GM10248 (cell line): ENCODE data around the gene TPCN2.

Experiments
- CTCF ChIA-PET: fragments of 300-600 bp; sonication (Branson Sonifier 250); formaldehyde crosslinking; extraction: SDS; loops from one replicate; lab custom pipeline; 2021; ENCODE audit warnings: antibody characterized with exemption; lab: Yijun Ruan, JAX
- POLR2A ChIA-PET: fragments of 350-650 bp; sonication (Branson Sonifier 250); formaldehyde crosslinking; extraction: SDS; loops from one replicate; lab custom pipeline; 2020; ENCODE audit warnings: antibody characterized with exemption; lab: Yijun Ruan, JAX
- DNase-seq: peaks from one replicate; pipeline ENCODE4 v3.0.0; 2012; ENCODE audit errors: extremely low spot score
- CTCF ChIP-seq: IDR thresholded peaks from 2 replicates; pipeline ENCODE4 v1.5.1; 2012; ENCODE audit warnings: mild to moderate bottlenecking, low read depth; ENCODE audit errors: extremely low read depth, missing control alignments, control extremely low read depth

TPCN2 gene

GRCh38 chr11:69005631-69006368 is 42.9 kb upstream of the TPCN2 start:
- no peak for DNase-seq
- CTCF ChIA-PET, result no interaction called here
- POLR2A ChIA-PET, result no interaction called here
- no peak for TF ChIP-seq CTCF

DNA sequence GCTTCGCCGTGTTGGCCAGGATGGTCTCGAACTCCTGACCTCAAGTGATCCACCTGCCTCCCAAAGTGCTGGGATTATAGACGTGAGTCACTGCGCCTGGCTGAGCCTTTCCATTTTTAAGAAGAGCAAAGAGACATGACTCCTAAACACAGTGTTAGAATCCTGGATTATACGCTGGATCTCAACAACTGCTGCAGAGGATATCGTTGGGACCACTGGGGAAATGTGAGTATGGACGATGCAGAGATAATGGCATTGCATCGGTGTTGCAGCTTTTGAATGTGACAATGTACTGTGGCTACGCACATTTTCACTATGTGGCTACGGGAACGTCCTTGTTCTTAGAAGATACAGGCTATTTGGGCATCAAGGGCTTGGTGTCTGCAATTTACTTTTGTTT is 41.9 kb upstream of the TPCN2 start:
- DNase-seq, result no peak
- CTCF ChIA-PET, result no interaction called here
- no peak for TF ChIP-seq CTCF
- POLR2A ChIA-PET, result no interaction called here

- POLR2A ChIA-PET, result no interaction called here
- no peak for TF ChIP-seq CTCF
- CTCF ChIA-PET, result no interaction called here
- DNase-seq, result no peak
Measured at GRCh38 chr11:69007975-69008381, 40.8 kb upstream of the TPCN2 start.

DNA sequence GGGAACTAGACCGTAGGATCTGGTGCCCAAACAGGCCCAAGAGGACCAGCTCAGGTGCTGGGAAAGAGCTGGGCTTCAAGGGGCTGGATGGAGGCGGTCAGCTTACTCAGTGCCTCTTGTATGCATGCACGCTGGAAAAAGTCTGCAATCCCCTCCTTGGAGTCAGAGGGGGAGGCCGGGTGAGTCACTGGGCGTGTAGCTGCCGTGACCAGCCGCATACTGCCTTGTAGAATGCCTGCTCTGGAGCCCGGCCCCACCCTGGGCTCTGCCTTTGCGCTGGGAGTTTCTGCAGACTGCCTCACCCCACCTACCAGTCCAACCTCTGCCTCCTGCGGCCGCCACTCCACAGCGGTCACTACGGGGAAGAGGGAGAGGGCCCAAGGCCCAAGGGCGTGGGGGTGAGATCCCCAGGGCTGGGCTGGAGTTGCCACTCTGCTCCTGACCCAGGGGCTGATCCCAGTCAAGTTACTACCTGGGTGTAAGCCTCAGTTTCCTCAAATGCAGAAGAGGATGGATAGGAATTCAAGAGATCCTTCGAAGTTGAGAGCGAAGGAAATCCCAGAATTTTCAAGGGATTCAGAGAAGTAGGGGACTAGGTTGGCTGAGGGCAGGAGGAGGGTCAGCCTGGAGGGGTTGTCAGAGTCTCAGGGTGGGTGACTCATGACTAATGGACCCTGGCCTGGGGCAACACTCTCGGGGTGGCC is 39.8 kb upstream of the TPCN2 start:
- POLR2A ChIA-PET, result no interaction called here
- CTCF ChIA-PET, result no interaction called here
- TF ChIP-seq CTCF, result no peak
- DNase-seq, result no peak

DNA sequence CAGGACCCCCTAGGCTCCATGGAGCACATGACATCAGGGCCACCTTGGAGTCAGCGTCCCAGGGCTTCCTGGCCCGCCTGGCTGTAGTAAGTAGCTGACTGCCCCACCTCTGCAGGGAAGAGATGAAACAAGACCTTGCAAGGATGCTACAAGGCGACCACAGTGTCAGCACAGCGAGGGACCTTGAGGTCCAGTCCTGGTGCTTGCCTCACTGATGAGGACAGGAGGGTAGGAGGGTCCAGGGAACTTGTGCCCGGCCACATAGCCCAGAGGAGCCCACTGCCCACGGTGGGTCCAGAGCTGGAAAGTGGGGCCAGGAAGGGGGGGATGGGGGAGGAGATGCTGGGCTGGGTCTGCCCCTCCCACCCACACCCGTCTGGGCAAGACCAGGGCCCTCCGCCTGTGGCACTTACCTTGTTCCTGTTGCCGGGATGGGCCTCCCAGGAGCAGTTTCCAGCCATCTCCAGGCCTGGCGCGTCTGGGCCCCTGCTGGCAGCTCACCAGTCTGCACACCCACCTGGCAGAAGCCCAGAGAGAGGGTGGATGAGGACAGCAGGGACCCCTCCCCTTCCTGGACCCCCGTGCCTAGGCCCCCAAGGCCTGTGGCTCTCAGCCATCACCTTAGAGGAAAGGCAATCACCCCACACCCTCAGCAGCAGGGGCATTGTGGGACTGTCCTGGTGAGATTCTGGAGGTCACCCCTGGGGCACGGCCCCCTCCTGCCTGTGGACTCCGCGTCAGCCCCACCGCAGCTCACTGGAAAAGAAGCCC is 39.1 kb upstream of the TPCN2 start:
- CTCF ChIA-PET, result no interaction called here
- DNase-seq, result no peak
- TF ChIP-seq CTCF, result no peak
- POLR2A ChIA-PET, result no interaction called here

DNA sequence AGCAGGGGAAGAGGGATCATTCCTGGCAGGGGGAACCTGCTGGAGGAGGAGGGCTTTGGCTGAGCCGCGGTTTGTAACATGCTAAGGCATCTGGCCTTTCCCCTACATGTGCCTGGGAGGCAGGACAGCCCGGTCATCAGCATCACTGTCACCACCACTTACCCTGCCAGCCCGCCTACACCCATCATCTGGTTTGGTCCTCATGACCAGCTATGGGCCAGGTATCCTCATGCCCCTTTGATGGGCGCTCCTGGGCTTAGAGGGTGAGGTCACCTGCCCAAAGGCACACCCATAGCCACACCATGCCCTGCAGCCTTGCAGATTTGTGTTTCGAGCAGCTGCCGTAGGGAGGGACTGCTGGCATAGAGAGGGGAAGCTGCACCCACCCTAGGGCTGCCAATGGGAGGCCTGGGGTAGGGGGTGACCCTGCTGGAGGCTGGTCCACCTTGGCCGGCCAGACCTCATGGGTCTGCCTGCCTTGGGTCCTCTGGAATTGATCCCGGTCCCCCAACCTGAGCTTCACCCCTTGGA is 38.3 kb upstream of the TPCN2 start:
- POLR2A ChIA-PET, result no interaction called here
- CTCF ChIA-PET, result interaction anchor here (1.4 kb wide), 1 partner anchor 11 kb away, joined by 4 read pairs; no protein-coding TSS in a partner anchor

More for the DNA sequence above, 38.3 kb upstream of the TPCN2 start:
- no peak for DNase-seq
- TF ChIP-seq CTCF, result no peak
